ENCODE results near the gene MORN4. TPM values are rescaled to one million over a fixed set of nuclear protein-coding genes. Genes with fewer than 3 reads are reported as not detected.

The MORN4 gene
- total and polyA plus RNA-seq, 9 of the 15 experiments (the other 6 are each of a cell fraction or from before 2014, with no cell fraction given), result 8.3 to 23.9 (median 11.7) TPM

- no peak for TF ChIP-seq ZFP91 (CRISPR knock-in tag; IDR thresholded peaks at IDR 0.05)
- no peak for TF ChIP-seq ZNF165 (CRISPR knock-in tag; IDR thresholded peaks at IDR 0.05; ENCODE audit: borderline replicate concordance)
- no peak for TF ChIP-seq PBX2 (CRISPR knock-in tag; IDR thresholded peaks at IDR 0.05; ENCODE audit: low read depth)
- TF ChIP-seq PBX2 (tag; conservative IDR thresholded peaks at IDR 0.05; ENCODE audit: low read depth), result 0 out of 2 replicates have a peak, but pooled peaks have one; percentile 10
- no peak for TF ChIP-seq RBM39 (optimal IDR thresholded peaks at IDR 0.05; ENCODE audit: low read depth, low read length)
- no peak for TF ChIP-seq ZNF197 (CRISPR knock-in tag; IDR thresholded peaks at IDR 0.05; ENCODE audit: low read depth)
- peak; percentile 28; the same call in 1 of the 2 replicates for TF ChIP-seq EP400 (IDR thresholded peaks at IDR 0.05)
- TF ChIP-seq TEAD2 (tag; IDR thresholded peaks at IDR 0.05), result no peak
- no peak for TF ChIP-seq FOXA1 (IDR thresholded peaks at IDR 0.05; ENCODE audit: borderline replicate concordance)
- no peak for TF ChIP-seq ELF4 (CRISPR knock-in tag; IDR thresholded peaks at IDR 0.05)
- TF ChIP-seq POLR2G (IDR thresholded peaks at IDR 0.05; ENCODE audit: low read depth, low read length), result no peak
- no peak for TF ChIP-seq CBX1 (IDR thresholded peaks at IDR 0.05; ENCODE audit: low read depth)
- TF ChIP-seq KLF6 (CRISPR knock-in tag; IDR thresholded peaks at IDR 0.05; ENCODE audit: borderline replicate concordance), result no peak
- TF ChIP-seq HOMEZ (CRISPR knock-in tag; IDR thresholded peaks at IDR 0.05), result no peak
- TF ChIP-seq SMAD1 (IDR thresholded peaks at IDR 0.05; ENCODE audit: low read depth, low read length, partially characterized antibody), result no peak
- TF ChIP-seq PHB2 (IDR thresholded peaks at IDR 0.05; ENCODE audit: low read depth), result no peak
- TF ChIP-seq SIN3B (IDR thresholded peaks at IDR 0.05; ENCODE audit: low read depth), result no peak
- no peak for TF ChIP-seq MXI1 (IDR thresholded peaks at IDR 0.05; ENCODE audit: low read depth, low read length)
- TF ChIP-seq VEZF1 (CRISPR knock-in tag; IDR thresholded peaks at IDR 0.05), result no peak; the same call in 1 of the 2 replicates
Measured at GRCh38 chr10:97648562-97649404, 15.5 kb upstream of the MORN4 start (continued).
